H9 (cell line): ENCODE data around the gene CSRNP3. TPM values are rescaled to one million over a fixed set of nuclear protein-coding genes. Genes with fewer than 3 reads are reported as not detected.

Experiments used
- DNase-seq: peaks from one replicate; pipeline ENCODE4 v3.0.0-alpha.2; 2017
- H2AFZ ChIP-seq: one replicate; pipeline ENCODE4 v1.6.1; 2013; ENCODE audit warnings: mild to moderate bottlenecking, low read length, control low read depth, moderate library complexity
- H2AK5ac ChIP-seq: 2 replicates; pipeline ENCODE4 v1.6.1; 2013; ENCODE audit warnings: low read length, control low read depth, mixed read lengths; ENCODE audit not compliant: insufficient read length
- H2BK120ac ChIP-seq: one replicate; pipeline ENCODE4 v1.6.1; 2013; ENCODE audit warnings: low read depth, mild to moderate bottlenecking, low read length, control low read depth, inconsistent platforms; ENCODE audit not compliant: poor library complexity, severe bottlenecking
- H2BK12ac ChIP-seq: 2 replicates; pipeline ENCODE4 v1.6.1; 2013; ENCODE audit warnings: low read length, control low read depth, mixed read lengths, low read depth; ENCODE audit not compliant: insufficient read length
- H2BK15ac ChIP-seq: 2 replicates; pipeline ENCODE4 v1.6.1; 2013; ENCODE audit warnings: low read depth, low read length, control low read depth
- H2BK20ac ChIP-seq: one replicate; pipeline ENCODE4 v1.6.1; 2013; ENCODE audit warnings: low read depth, mild to moderate bottlenecking, low read length, control low read depth, inconsistent platforms; ENCODE audit not compliant: poor library complexity, severe bottlenecking
- H2BK5ac ChIP-seq: 2 replicates; pipeline ENCODE4 v1.6.1; 2013; ENCODE audit warnings: low read length, control low read depth, mixed read lengths; ENCODE audit not compliant: insufficient read length
- H3K14ac ChIP-seq: 2 replicates; pipeline ENCODE4 v1.6.1; 2013; ENCODE audit warnings: low read length, control low read depth; ENCODE audit not compliant: insufficient read depth
- H3K18ac ChIP-seq: 2 replicates; pipeline ENCODE4 v1.6.1; 2013; ENCODE audit warnings: low read depth, mild to moderate bottlenecking, mixed read lengths, low read length, control low read depth; ENCODE audit not compliant: insufficient read length
- H3K23ac ChIP-seq: 2 replicates; pipeline ENCODE4 v1.6.1; 2013; ENCODE audit warnings: low read length, control low read depth, mixed read lengths, low read depth; ENCODE audit not compliant: insufficient read length
- H3K23me2 ChIP-seq: 2 replicates; pipeline ENCODE4 v1.6.1; 2013; ENCODE audit warnings: low read depth, mild to moderate bottlenecking, mixed read lengths, low read length, control low read depth; ENCODE audit not compliant: insufficient read length, poor library complexity, severe bottlenecking
- H3K27ac ChIP-seq: 2 replicates; pipeline ENCODE4 v1.5.1; 2013; ENCODE audit warnings: low read length, control low read depth, mixed read lengths, low read depth; ENCODE audit not compliant: insufficient read length
- H3K27me3 ChIP-seq: 2 replicates; pipeline ENCODE4 v1.6.1; 2013; ENCODE audit warnings: low read length, control low read depth, inconsistent platforms; ENCODE audit not compliant: insufficient read depth
- H3K4ac ChIP-seq: 2 replicates; pipeline ENCODE4 v1.6.1; 2013; ENCODE audit warnings: low read depth, mild to moderate bottlenecking, control low read depth, inconsistent platforms, low read length, moderate library complexity
- H3K4me1 ChIP-seq: 2 replicates; pipeline ENCODE4 v1.6.1; 2013; ENCODE audit warnings: low read length, control low read depth, inconsistent platforms; ENCODE audit not compliant: insufficient read depth
- H3K4me2 ChIP-seq: 2 replicates; pipeline ENCODE4 v1.6.1; 2013; ENCODE audit warnings: low read length, control low read depth, mixed read lengths; ENCODE audit not compliant: insufficient read length, insufficient read depth
- H3K56ac ChIP-seq: 2 replicates; pipeline ENCODE4 v1.6.1; 2013; ENCODE audit warnings: low read depth, mild to moderate bottlenecking, mixed read lengths, low read length, control low read depth; ENCODE audit not compliant: insufficient read length
- H3K79me1 ChIP-seq: 2 replicates; pipeline ENCODE4 v1.6.1; 2013; ENCODE audit warnings: low read depth, mild to moderate bottlenecking, moderate library complexity, low read length, control low read depth, inconsistent platforms; ENCODE audit not compliant: insufficient read depth, poor library complexity, severe bottlenecking
- H3K79me2 ChIP-seq: 2 replicates; pipeline ENCODE4 v1.6.1; 2013; ENCODE audit warnings: low read length, control low read depth, inconsistent platforms; ENCODE audit not compliant: insufficient read depth
- H3K9ac ChIP-seq: 2 replicates; pipeline ENCODE4 v1.6.1; 2013; ENCODE audit warnings: low read length, control low read depth, mixed read lengths; ENCODE audit not compliant: insufficient read length; ENCODE audit errors: extremely low read depth
- H3K9me3 ChIP-seq: one replicate; pipeline ENCODE4 v1.6.1; 2013; ENCODE audit warnings: low read depth, low read length, inconsistent platforms; ENCODE audit not compliant: control insufficient read depth
- H3T11ph ChIP-seq: one replicate; pipeline ENCODE4 v1.6.1; 2013; ENCODE audit warnings: mild to moderate bottlenecking, low read length, control low read depth, inconsistent platforms
- H4K20me1 ChIP-seq: one replicate; pipeline ENCODE4 v1.6.1; 2013; ENCODE audit not compliant: control insufficient read depth, insufficient read length, insufficient read depth
- H4K5ac ChIP-seq: 2 replicates; pipeline ENCODE4 v1.6.1; 2013; ENCODE audit warnings: low read depth, mild to moderate bottlenecking, mixed read lengths, low read length, control low read depth; ENCODE audit not compliant: insufficient read length
- H4K8ac ChIP-seq: replicated peaks from 2 replicates; pipeline ENCODE4 v1.6.1; 2013; ENCODE audit warnings: low read length, control low read depth, mixed read lengths, low read depth; ENCODE audit not compliant: insufficient read length
- H4K91ac ChIP-seq: 2 replicates; pipeline ENCODE4 v1.6.1; 2013; ENCODE audit warnings: low read depth, mild to moderate bottlenecking, moderate library complexity, mixed read lengths, low read length, control low read depth; ENCODE audit not compliant: insufficient read length
- H3K27ac Mint-ChIP-seq, 3 experiments: 2 replicates in 2 of 3; 3 replicates in 1 of 3; pipeline ENCODE4 v1.8.0; 2020 to 2021; ENCODE audit warnings: mixed read lengths in 3 of 3, mild to moderate bottlenecking in 1 of 3, moderate library complexity in 1 of 3
- H3K27me3 Mint-ChIP-seq: 2 replicates; pipeline ENCODE4 v1.8.0; 2021; ENCODE audit warnings: low read depth, mild to moderate bottlenecking, moderate library complexity, mixed read lengths
- H3K36me3 Mint-ChIP-seq, 3 experiments: 2 replicates in 2 of 3; 3 replicates in 1 of 3; pipeline ENCODE4 v1.8.0; 2020 to 2021; ENCODE audit warnings: low read depth in 3 of 3, mixed read lengths in 3 of 3; ENCODE audit not compliant: insufficient read depth in 1 of 3
- H3K4me1 Mint-ChIP-seq, 2 experiments: 2 replicates each; pipeline ENCODE4 v1.8.0; 2020; ENCODE audit warnings: mixed read lengths in 2 of 2
- H3K4me3 Mint-ChIP-seq, 2 experiments: 2 replicates in 1 of 2; 3 replicates in 1 of 2; pipeline ENCODE4 v1.8.0; 2020 to 2021; ENCODE audit warnings: mild to moderate bottlenecking in 2 of 2, mixed read lengths in 2 of 2, moderate library complexity in 1 of 2
- H3K9me3 Mint-ChIP-seq, 2 experiments: 2 replicates in 1 of 2; 3 replicates in 1 of 2; pipeline ENCODE4 v1.8.0; 2020; ENCODE audit warnings: mild to moderate bottlenecking in 2 of 2, mixed read lengths in 2 of 2, moderate library complexity in 1 of 2
- CTCF ChIP-seq: fragments of 200-600 bp; sonication (generic); conservative IDR thresholded peaks from 3 replicates; pipeline ENCODE4 v1.8.0; 2021; ENCODE audit warnings: antibody characterized with exemption, mild to moderate bottlenecking
- WGBS: extraction: QIAGEN DNeasy Blood & Tissue Kit; methylation state at CpG from one replicate; pipeline ENCODE4 v1.1.7; 2013; ENCODE audit warnings: missing lambda C conversion rate, low lambda C conversion rate, mixed read lengths; ENCODE audit not compliant: insufficient read length; ENCODE audit errors: extremely low coverage; 5-methylcytosine and 5-hydroxymethylcytosine counted together
- total RNA-seq: library from RNA; stranded (reverse); gene quantifications from 2 replicates; pipeline ENCODE4 v1.2.1, GENCODE V29; 2021

The CSRNP3 gene
- total RNA-seq, 1 experiment from 2014 or later: 3.6 TPM

GRCh38 chr2:165691615-165692014 lies 222.1 kb downstream of the CSRNP3 start:
- no peak overlapping the region for H3K27ac ChIP-seq
- H3K14ac ChIP-seq: no peak overlapping the region
- H2AK5ac ChIP-seq: no peak overlapping the region
- no peak overlapping the region for H2BK20ac ChIP-seq
- peak; percentile 67 for DNase-seq
- no peak overlapping the region for H3K9ac ChIP-seq
- no peak overlapping the region for H3K56ac ChIP-seq
- TF ChIP-seq CTCF: peak; percentile 58; the same call in 2 of the 3 replicates
- H3K23me2 ChIP-seq: no peaks in the 10 kb centered on the region
- no peaks in the 10 kb centered on the region for H3K27me3 ChIP-seq
- no peak overlapping the region for H2BK15ac ChIP-seq
- Mint-ChIP-seq H3K4me3 (no peak overlapping the region), H3K36me3 (peaks cover 0 to 2% (median 0%) of the 10 kb centered on the region in 3 experiments; a peak in 2 of 7 replicates), H3K9me3 (peaks cover 0 to 3% of the 10 kb centered on the region in 2 experiments; a peak in 1 of 5 replicates), H3K27ac (no peak overlapping the region; a peak in 1 of 7 replicates), H3K4me1 (peaks cover 13 to 20% of the 10 kb centered on the region in 2 experiments), H3K27me3 (no peaks in the 10 kb centered on the region)
- H3K4me1 ChIP-seq: no peaks in the 10 kb centered on the region; the same call in 1 of the 2 replicates
- H3K4me2 ChIP-seq: no peak overlapping the region
- WGBS: no CpG with 5 or more reads among the region's 7 CpGs
- H3K4ac ChIP-seq: no peak overlapping the region
- H4K5ac ChIP-seq: no peak overlapping the region
- H2AFZ ChIP-seq: no peak overlapping the region
- H4K8ac ChIP-seq: no peak overlapping the region
- H2BK120ac ChIP-seq: no peak overlapping the region
- no peaks in the 10 kb centered on the region for H3K79me1 ChIP-seq
- H3K18ac ChIP-seq: no peak overlapping the region
- H3T11ph ChIP-seq: no peak overlapping the region
- no peaks in the 10 kb centered on the region for H3K79me2 ChIP-seq
- no peak overlapping the region for H2BK12ac ChIP-seq
- no peak overlapping the region for H2BK5ac ChIP-seq
- H4K91ac ChIP-seq: no peak overlapping the region
- H3K23ac ChIP-seq: no peak overlapping the region
- H4K20me1 ChIP-seq: no peaks in the 10 kb centered on the region
- H3K9me3 ChIP-seq: no peaks in the 10 kb centered on the region
